NOMO-1 (cell line): ENCODE data around the gene CEACAM3.

Experiments used
- DNase-seq, 2 experiments: peaks; one replicate each; lab custom pipeline; 2025; ENCODE audit not compliant: unreplicated experiment in 2 of 2; lab: John Stamatoyannopoulos, UW

CEACAM3 gene

GRCh38 chr19:41843371-41843770 lies 47.0 kb downstream of the CEACAM3 start:
- no peak for DNase-seq

- DNase-seq, result no peak
These were observed 48.2 kb downstream of the CEACAM3 start, which contains the start of gene LYPD4 for GRCh38 chr19:41844601-41845000. Gene LYPD4, minus strand, starts transcription at chr19:41844683. Its CDS starts 5,398 bp downstream, at chr19:41839285.

- no peak for DNase-seq
These were observed 48.4 kb downstream of the CEACAM3 start, which contains the start of gene DMRTC2 for GRCh38 chr19:41845001-41845050. Gene DMRTC2, plus strand, starts transcription at chr19:41845042. Its CDS starts 2,387 bp downstream, at chr19:41847429.

- DNase-seq, result no peak
These were observed 48.7 kb downstream of the CEACAM3 start for GRCh38 chr19:41845051-41845590.

- no peak for DNase-seq
These were observed 51.1 kb downstream of the CEACAM3 start for GRCh38 chr19:41847351-41848105.

GRCh38 chr19:41848666-41849065 lies 52.3 kb downstream of the CEACAM3 start:
- DNase-seq, result no peak

- no peak for DNase-seq
These were observed 52.7 kb downstream of the CEACAM3 start for GRCh38 chr19:41849067-41849466.

- DNase-seq, result no peak
These were observed 54.0 kb downstream of the CEACAM3 start for GRCh38 chr19:41850381-41850780.

GRCh38 chr19:41851456-41851855 lies 55.1 kb downstream of the CEACAM3 start:
- DNase-seq, result no peak

- no peak for DNase-seq
These were observed 57.0 kb downstream of the CEACAM3 start for GRCh38 chr19:41853344-41853743.

GRCh38 chr19:41853768-41854167 lies 57.4 kb downstream of the CEACAM3 start:
- no peak for DNase-seq

GRCh38 chr19:41859213-41859617 lies 62.8 kb downstream of the CEACAM3 start:
- DNase-seq, result no peak

GRCh38 chr19:41859618-41860418 lies 63.4 kb downstream of the CEACAM3 start, which contains the start of gene RPS19:
Gene RPS19, plus strand, starts transcription at chr19:41860255. Its CDS starts 520 bp downstream, at chr19:41860775.
- DNase-seq, result peak; percentile 96

GRCh38 chr19:41860419-41861115 lies 64.2 kb downstream of the CEACAM3 start:
- peak in 1 of 2 experiments; percentile 24 for DNase-seq
